AG04450 (cell line): ENCODE results near the gene CTAG2. TPM values are rescaled to one million over a fixed set of nuclear protein-coding genes. Genes with fewer than 3 reads are reported as not detected.
"Not testable (repeated sequence)": the region's sequence is repeated elsewhere in the genome, so short reads cannot be mapped to it uniquely, and the experiment has no call there.

Source experiments
- CTCF ChIA-PET: fragments of 300-600, 350-600 bp; formaldehyde crosslinking; extraction: SDS; loops from one replicate; lab custom pipeline; 2022; ENCODE audit warnings: antibody characterized with exemption, inconsistent platforms; lab: Charles Lee
- POLR2A ChIA-PET: fragments of 350-600 bp; formaldehyde crosslinking; extraction: SDS; loops from one replicate; lab custom pipeline; 2021; ENCODE audit warnings: antibody characterized with exemption, inconsistent platforms; lab: Yijun Ruan, JAX
- DNase-seq: peaks from one replicate; pipeline ENCODE4 v3.0.0-alpha.2; 2011; ENCODE audit warnings: low read depth, low spot score
- H3K27ac ChIP-seq: one replicate; pipeline ENCODE4 v1.5.1; 2012; ENCODE audit warnings: low read depth, low read length, control low read depth
- H3K27me3 ChIP-seq: one replicate; pipeline ENCODE4 v1.6.0; 2012; ENCODE audit warnings: low read length; ENCODE audit not compliant: control insufficient read depth, insufficient read depth
- H3K4me3 ChIP-seq: 2 replicates; pipeline ENCODE4 v1.5.1; 2011; ENCODE audit warnings: mild to moderate bottlenecking, low read depth, low read length, control low read depth
- H3K9me3 ChIP-seq: 2 replicates; pipeline ENCODE4 v1.5.1; 2012; ENCODE audit warnings: low read length; ENCODE audit not compliant: control insufficient read depth, insufficient read depth
- CTCF ChIP-seq: IDR thresholded peaks from 2 replicates; pipeline ENCODE4 v1.5.1; 2011; ENCODE audit warnings: low read depth, low read length, control low read depth, inconsistent platforms
- polyA plus RNA-seq: library from polyadenylated mRNA; depleted of rRNA; stranded (reverse); fragments of >200 nt; gene quantifications from 2 replicates; pipeline ENCODE4 v1.2.3, GENCODE V29; 2011

The CTAG2 gene
- polyA plus RNA-seq, 1 experiment, result not detected

GRCh38 chrX:154653048-154653401 is 354 bp downstream of the CTAG2 start:
- TF ChIP-seq CTCF, result no peak
- ChIA-PET CTCF (no interaction called here), POLR2A (no interaction called here)
- Histone ChIP-seq H3K27me3 (no peaks in the 10 kb centered on the region), H3K27ac (no peak overlapping the region), H3K4me3 (no peak overlapping the region), H3K9me3 (no peaks in the 10 kb centered on the region; the same call in 1 of the 2 replicates)
- no peak for DNase-seq

- H3K9me3 ChIP-seq, result no peaks in the 10 kb centered on the region; the same call in 1 of the 2 replicates
- H3K27ac ChIP-seq, result no peak overlapping the region
- H3K27me3 ChIP-seq, result no peaks in the 10 kb centered on the region
- H3K4me3 ChIP-seq, result no peak overlapping the region
- TF ChIP-seq CTCF, result no peak
- POLR2A ChIA-PET, result no interaction called here
- CTCF ChIA-PET, result no interaction called here
- no peak for DNase-seq
Observed at GRCh38 chrX:154652311-154653047, 900 bp downstream of the CTAG2 start.

DNA sequence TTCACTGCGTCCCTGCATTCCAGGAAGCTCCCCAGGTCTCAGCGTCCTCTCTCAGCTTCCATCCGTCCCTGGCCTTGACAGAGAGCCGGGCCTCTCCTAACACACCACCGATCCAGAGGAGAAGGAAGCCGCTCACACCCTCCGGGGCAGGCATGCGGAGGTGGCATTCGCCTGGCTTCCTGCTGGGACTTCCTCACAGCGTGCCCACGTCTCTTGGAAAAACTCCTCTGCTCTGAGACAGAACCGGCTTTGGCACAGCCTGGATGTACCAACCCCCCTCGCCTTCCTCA is 3.2 kb downstream of the CTAG2 start:
- no peak for DNase-seq
- POLR2A ChIA-PET, result no interaction called here
- Histone ChIP-seq H3K9me3 (no peaks in the 10 kb centered on the region; the same call in 1 of the 2 replicates), H3K27ac (no peak overlapping the region), H3K27me3 (no peaks in the 10 kb centered on the region), H3K4me3 (no peak overlapping the region)
- CTCF ChIA-PET, result no interaction called here
- TF ChIP-seq CTCF, result no peak

- no peaks in the 10 kb centered on the region; the same call in 1 of the 2 replicates for H3K9me3 ChIP-seq
- DNase-seq, result no peak
- TF ChIP-seq CTCF, result no peak
- POLR2A ChIA-PET, result no interaction called here
- no peaks in the 10 kb centered on the region for H3K27me3 ChIP-seq
- CTCF ChIA-PET, result no interaction called here
- no peak overlapping the region for H3K27ac ChIP-seq
- no peak overlapping the region for H3K4me3 ChIP-seq
Observed at GRCh38 chrX:154649503-154650220, 3.7 kb downstream of the CTAG2 start.

GRCh38 chrX:154648931-154649330 is 4.4 kb downstream of the CTAG2 start:
- no peak for DNase-seq
- Histone ChIP-seq H3K9me3 (no peaks in the 10 kb centered on the region; the same call in 1 of the 2 replicates), H3K27me3 (no peaks in the 10 kb centered on the region), H3K27ac (no peak overlapping the region), H3K4me3 (no peak overlapping the region)
- TF ChIP-seq CTCF, result no peak
- ChIA-PET POLR2A (no interaction called here), CTCF (no interaction called here)

GRCh38 chrX:154645745-154646378 is 7.5 kb downstream of the CTAG2 start:
- H3K27ac ChIP-seq, H3K27me3 ChIP-seq, DNase-seq, CTCF ChIA-PET, H3K9me3 ChIP-seq, H3K4me3 ChIP-seq, POLR2A ChIA-PET: not testable (repeated sequence)

DNA sequence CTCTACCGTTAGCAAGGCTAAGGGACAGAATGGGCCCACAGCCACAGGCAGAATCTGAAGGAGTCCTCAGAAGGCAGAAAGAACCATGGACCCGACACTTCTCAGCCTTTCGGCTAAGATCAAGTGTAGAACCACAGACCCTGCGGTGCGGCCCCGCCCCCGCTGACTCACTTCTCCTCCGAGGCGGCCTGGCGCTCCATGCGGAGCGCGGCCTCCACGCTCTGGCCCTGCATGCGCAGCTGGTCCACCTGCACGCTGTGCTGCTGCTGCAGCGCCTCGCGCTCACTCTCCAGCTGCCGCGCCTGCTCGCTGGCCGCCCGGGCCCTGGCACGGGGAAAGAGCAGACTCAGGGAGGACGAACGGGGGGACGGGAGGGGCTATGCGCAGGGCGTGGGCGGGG is 9.7 kb downstream of the CTAG2 start:
- H3K27ac ChIP-seq, H3K9me3 ChIP-seq, H3K4me3 ChIP-seq, CTCF ChIA-PET, H3K27me3 ChIP-seq, POLR2A ChIA-PET, DNase-seq: not testable (repeated sequence)
